DND-41 (cell line): Measurements from ENCODE around the gene NFASC.

Experiments
- ATAC-seq: fragments of 200-7000 bp; cut with Tn5 transposase; 3 replicates; pipeline ENCODE4 v1.9.1; 2021; ENCODE audit warnings: low read depth; ENCODE audit not compliant: insufficient read depth
- DNase-seq: peaks from one replicate; pipeline ENCODE4 v3.0.0-alpha.2; 2020
- H2AFZ ChIP-seq: 2 replicates; pipeline ENCODE4 v1.6.0; 2012; ENCODE audit warnings: low read depth, low read length
- H3K27ac ChIP-seq: 2 replicates; pipeline ENCODE4 v1.5.1; 2012; ENCODE audit warnings: low read length, inconsistent platforms
- H3K27me3 ChIP-seq: fragments of 200-600 bp; sonication (generic); 2 replicates; pipeline ENCODE4 v1.6.0; 2012; ENCODE audit warnings: low read length, mild to moderate bottlenecking, inconsistent platforms; ENCODE audit not compliant: insufficient read depth, poor library complexity
- H3K36me3 ChIP-seq: 2 replicates; pipeline ENCODE4 v1.5.1; 2012; ENCODE audit warnings: low read length, inconsistent platforms; ENCODE audit not compliant: insufficient read depth
- H3K4me1 ChIP-seq: 2 replicates; pipeline ENCODE4 v1.5.1; 2012; ENCODE audit warnings: mild to moderate bottlenecking, low read length; ENCODE audit not compliant: insufficient read depth
- H3K4me2 ChIP-seq: 2 replicates; pipeline ENCODE4 v1.6.0; 2012; ENCODE audit warnings: mild to moderate bottlenecking, moderate library complexity, low read length, inconsistent platforms; ENCODE audit not compliant: insufficient read depth
- H3K4me3 ChIP-seq, 2 experiments: fragments of 200-600 bp in 1 of 2; shearing (Covaris generic) in 1 of 2; 2 replicates each; pipeline ENCODE4 v1.5.1; 2012 to 2016; ENCODE audit warnings: inconsistent platforms in 2 of 2, low read length in 2 of 2, mild to moderate bottlenecking in 2 of 2, low read depth in 1 of 2, moderate library complexity in 1 of 2
- H3K79me2 ChIP-seq: 2 replicates; pipeline ENCODE4 v1.6.0; 2012; ENCODE audit warnings: low read length, inconsistent platforms; ENCODE audit not compliant: insufficient read depth
- H3K9ac ChIP-seq: 2 replicates; pipeline ENCODE4 v1.6.0; 2012; ENCODE audit warnings: low read depth, mild to moderate bottlenecking, inconsistent platforms, low read length, moderate library complexity
- H3K9me3 ChIP-seq: 2 replicates; pipeline ENCODE4 v1.5.1; 2012; ENCODE audit warnings: low read length, moderate library complexity, mild to moderate bottlenecking, inconsistent platforms; ENCODE audit not compliant: insufficient read depth, severe bottlenecking
- H4K20me1 ChIP-seq: 2 replicates; pipeline ENCODE4 v1.6.0; 2012; ENCODE audit warnings: low read length; ENCODE audit not compliant: insufficient read depth
- EZH2 ChIP-seq: IDR thresholded peaks from 3 replicates; pipeline ENCODE4 v1.6.1; 2012; ENCODE audit warnings: borderline replicate concordance, low read depth, mild to moderate bottlenecking, moderate library complexity, low read length, inconsistent platforms; ENCODE audit not compliant: severe bottlenecking
- TF ChIP-seq, protein P1 (sequence below): IDR thresholded peaks from 2 replicates; pipeline ENCODE4 v1.5.1; 2012; ENCODE audit warnings: borderline replicate concordance, low read length, moderate library complexity, mild to moderate bottlenecking; ENCODE audit not compliant: poor library complexity, severe bottlenecking; ENCODE audit errors: extremely low read depth

Gene NFASC

DNA sequence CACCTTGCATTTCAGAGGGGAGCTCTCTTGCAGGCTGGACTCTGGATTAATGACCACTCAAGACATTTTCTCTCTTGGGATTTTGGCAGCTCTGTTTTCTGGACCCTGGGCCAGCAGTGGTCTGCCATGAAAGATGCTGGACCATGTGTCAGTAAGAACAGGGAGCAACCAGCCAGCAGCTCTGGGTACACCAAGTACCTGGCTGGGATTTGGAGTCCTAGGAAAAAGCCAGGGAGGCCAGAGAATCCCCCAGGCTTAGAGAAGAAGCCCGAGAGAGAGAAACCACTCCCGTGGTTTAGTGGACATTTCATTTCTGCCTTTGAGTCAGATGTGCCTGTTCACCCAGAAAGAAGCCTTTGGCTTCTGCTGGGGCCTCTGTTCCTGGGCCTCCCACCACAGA is 2.5 kb downstream of the NFASC start:
- TF ChIP-seq, protein P1, sequence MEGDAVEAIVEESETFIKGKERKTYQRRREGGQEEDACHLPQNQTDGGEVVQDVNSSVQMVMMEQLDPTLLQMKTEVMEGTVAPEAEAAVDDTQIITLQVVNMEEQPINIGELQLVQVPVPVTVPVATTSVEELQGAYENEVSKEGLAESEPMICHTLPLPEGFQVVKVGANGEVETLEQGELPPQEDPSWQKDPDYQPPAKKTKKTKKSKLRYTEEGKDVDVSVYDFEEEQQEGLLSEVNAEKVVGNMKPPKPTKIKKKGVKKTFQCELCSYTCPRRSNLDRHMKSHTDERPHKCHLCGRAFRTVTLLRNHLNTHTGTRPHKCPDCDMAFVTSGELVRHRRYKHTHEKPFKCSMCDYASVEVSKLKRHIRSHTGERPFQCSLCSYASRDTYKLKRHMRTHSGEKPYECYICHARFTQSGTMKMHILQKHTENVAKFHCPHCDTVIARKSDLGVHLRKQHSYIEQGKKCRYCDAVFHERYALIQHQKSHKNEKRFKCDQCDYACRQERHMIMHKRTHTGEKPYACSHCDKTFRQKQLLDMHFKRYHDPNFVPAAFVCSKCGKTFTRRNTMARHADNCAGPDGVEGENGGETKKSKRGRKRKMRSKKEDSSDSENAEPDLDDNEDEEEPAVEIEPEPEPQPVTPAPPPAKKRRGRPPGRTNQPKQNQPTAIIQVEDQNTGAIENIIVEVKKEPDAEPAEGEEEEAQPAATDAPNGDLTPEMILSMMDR = no peak
- TF ChIP-seq EZH2 = no peak
- no peak overlapping the region for H3K27ac ChIP-seq
- H3K4me1 ChIP-seq = no peaks in the 10 kb centered on the region
- DNase-seq (no peak), ATAC-seq (no peak)
- no peak overlapping the region for H2AFZ ChIP-seq
- no peaks in the 10 kb centered on the region for H3K79me2 ChIP-seq
- H3K36me3 ChIP-seq = no peaks in the 10 kb centered on the region
- H3K4me3 ChIP-seq = no peak overlapping the region
- no peak overlapping the region for H3K4me2 ChIP-seq
- H4K20me1 ChIP-seq = no peaks in the 10 kb centered on the region
- H3K9ac ChIP-seq = no peak overlapping the region
- no peaks in the 10 kb centered on the region for H3K9me3 ChIP-seq
- H3K27me3 ChIP-seq = peaks cover 7% of the 10 kb centered on the region

GRCh38 chr1:204873714-204874113 is 3.1 kb downstream of the NFASC start:
- Histone ChIP-seq H3K79me2 (no peaks in the 10 kb centered on the region), H3K4me1 (no peaks in the 10 kb centered on the region), H3K36me3 (no peaks in the 10 kb centered on the region), H3K27ac (no peak overlapping the region), H3K4me3 (no peak overlapping the region), H3K4me2 (no peak overlapping the region), H3K9me3 (no peaks in the 10 kb centered on the region), H2AFZ (no peak overlapping the region), H3K27me3 (peaks cover 13% of the 10 kb centered on the region), H3K9ac (no peak overlapping the region), H4K20me1 (no peaks in the 10 kb centered on the region)
- DNase-seq (no peak), ATAC-seq (no peak)
- TF ChIP-seq, protein P1 = no peak
- TF ChIP-seq EZH2 = no peak

DNA sequence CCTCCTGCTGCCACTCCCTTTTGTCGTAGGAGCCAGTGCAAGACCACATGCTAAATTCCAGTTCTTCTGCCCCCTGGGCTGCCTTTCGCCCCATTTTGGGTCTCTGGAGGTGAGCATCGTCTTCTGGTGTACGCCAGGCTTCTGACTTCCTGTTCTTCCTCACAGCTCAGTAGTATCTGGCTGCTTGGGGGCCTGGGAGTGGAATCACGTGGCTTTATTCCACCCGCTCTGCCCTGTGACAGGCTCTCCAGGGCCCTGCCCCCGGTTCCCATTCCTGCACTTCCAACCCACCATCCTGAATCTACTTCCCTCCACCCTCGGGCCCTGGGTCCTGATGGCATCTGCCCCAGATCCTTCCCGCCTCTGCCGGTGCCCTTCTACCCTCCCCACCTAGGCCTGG is 3.6 kb downstream of the NFASC start:
- H3K27me3 ChIP-seq = peaks cover 17% of the 10 kb centered on the region
- no peak overlapping the region for H3K4me3 ChIP-seq
- H3K27ac ChIP-seq = no peak overlapping the region
- H4K20me1 ChIP-seq = no peaks in the 10 kb centered on the region
- H3K9me3 ChIP-seq = no peaks in the 10 kb centered on the region
- no peak for ATAC-seq
- H2AFZ ChIP-seq = no peak overlapping the region
- no peaks in the 10 kb centered on the region for H3K79me2 ChIP-seq
- H3K36me3 ChIP-seq = no peaks in the 10 kb centered on the region
- TF ChIP-seq, protein P1 = no peak
- TF ChIP-seq EZH2 = no peak
- H3K4me2 ChIP-seq = no peak overlapping the region
- no peak for DNase-seq
- H3K4me1 ChIP-seq = no peaks in the 10 kb centered on the region
- no peak overlapping the region for H3K9ac ChIP-seq

DNA sequence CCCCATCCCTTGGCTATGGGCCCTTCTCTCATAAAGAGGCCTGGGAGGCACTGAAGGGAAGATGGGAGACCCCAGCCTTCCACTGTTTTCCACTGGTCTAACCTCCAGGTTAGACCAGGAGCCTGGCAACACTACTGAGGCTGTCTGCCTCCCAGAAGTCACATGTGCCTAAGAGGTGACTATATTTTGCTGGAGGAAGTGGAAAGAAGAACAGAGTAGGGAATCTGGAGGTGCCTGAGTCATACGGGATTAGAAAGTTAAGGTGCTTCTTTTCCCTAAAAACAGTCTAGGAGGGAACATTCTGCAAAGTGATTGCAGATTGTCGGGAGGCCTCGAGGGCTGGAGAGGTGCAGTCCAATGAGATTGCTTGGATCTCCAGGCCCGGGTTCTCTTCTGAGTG is 4.6 kb downstream of the NFASC start:
- Histone ChIP-seq H4K20me1 (no peaks in the 10 kb centered on the region), H3K27me3 (peaks cover 18% of the 10 kb centered on the region), H3K79me2 (no peaks in the 10 kb centered on the region), H3K9me3 (no peaks in the 10 kb centered on the region), H2AFZ (no peak overlapping the region), H3K27ac (no peak overlapping the region), H3K36me3 (no peaks in the 10 kb centered on the region), H3K9ac (no peak overlapping the region), H3K4me3 (no peak overlapping the region), H3K4me1 (no peaks in the 10 kb centered on the region), H3K4me2 (no peak overlapping the region)
- no peak for ATAC-seq
- DNase-seq = no peak
- TF ChIP-seq EZH2 = no peak
- TF ChIP-seq, protein P1 = no peak
